PC-9 (cell line): ENCODE data around the gene RGN. TPM values are rescaled to one million over a fixed set of nuclear protein-coding genes. Genes with fewer than 3 reads are reported as not detected.

Experiments used
- total RNA-seq: library from RNA; stranded (reverse); gene quantifications from 2 replicates; pipeline ENCODE4 v1.2.3, GENCODE V29; 2021

RGN gene
- total RNA-seq, 1 experiment from 2014 or later: 0.33 TPM

Other genes starting within 250 kb of the RGN start
- gene RP2, start 241.4 kb upstream of the RGN start, total RNA-seq: 7.8 and 11.2 TPM in 2 replicates
- 6.8 and 10.9 TPM in 2 replicates for gene JADE3, start 166.0 kb upstream of the RGN start, total RNA-seq
- 58.2 and 61.9 TPM in 2 replicates for gene NDUFB11, start 66.3 kb downstream of the RGN start, total RNA-seq
- 31.9 and 34.8 TPM in 2 replicates for gene RBM10, start 66.8 kb downstream of the RGN start, total RNA-seq
- gene UBA1, start 115.4 kb downstream of the RGN start, total RNA-seq: 121 and 126 TPM in 2 replicates
- 67.7 and 82.1 TPM in 2 replicates for gene CDK16, start 140.2 kb downstream of the RGN start, total RNA-seq
- gene USP11, start 154.6 kb downstream of the RGN start, total RNA-seq: 25.3 and 30.9 TPM in 2 replicates